Activated CD8-positive, alpha-beta T cell treated with anti-CD3 and anti-CD28 coated beads, Interleukin-2, amount 10 ng/mL, durations not matched to agents 7 days and 5 days (primary cell): ENCODE data around the gene NDUFS8. TPM values are rescaled to one million over a fixed set of nuclear protein-coding genes. Genes with fewer than 3 reads are reported as not detected.

Experiments used
- ATAC-seq: fragments of 150-1000 bp; cut with Tn5 transposase; one replicate; pipeline ENCODE4 v1.10.0; 2021; ENCODE audit warnings: moderate library complexity
- CTCF ChIA-PET: fragments of 350-600 bp; sonication (Branson Sonifier 250); formaldehyde crosslinking; loops from one replicate; lab custom pipeline; 2021; ENCODE audit warnings: antibody characterized with exemption; lab: Charles Lee
- POLR2A ChIA-PET: fragments of 350-600 bp; sonication (Branson Sonifier 250); formaldehyde crosslinking; loops from one replicate; lab custom pipeline; 2021; ENCODE audit warnings: antibody characterized with exemption; lab: Charles Lee
- DNase-seq: peaks from one replicate; pipeline ENCODE4 v3.0.0-alpha.2; 2020
- H3K27ac Mint-ChIP-seq: one replicate; pipeline ENCODE4 v1.8.0; 2021; ENCODE audit warnings: mild to moderate bottlenecking, mixed read lengths
- H3K27me3 Mint-ChIP-seq: one replicate; pipeline ENCODE4 v1.8.0; 2021; ENCODE audit warnings: low read depth, mixed read lengths
- H3K36me3 Mint-ChIP-seq: one replicate; pipeline ENCODE4 v1.8.0; 2021; ENCODE audit warnings: low read depth, mixed read lengths
- H3K4me1 Mint-ChIP-seq: one replicate; pipeline ENCODE4 v1.8.0; 2021; ENCODE audit warnings: low read depth, mixed read lengths
- H3K4me3 Mint-ChIP-seq: one replicate; pipeline ENCODE4 v1.8.0; 2021; ENCODE audit warnings: mild to moderate bottlenecking, mixed read lengths
- H3K9me3 Mint-ChIP-seq: one replicate; pipeline ENCODE4 v1.8.0; 2022; ENCODE audit warnings: mixed read lengths; ENCODE audit not compliant: insufficient read depth
- total RNA-seq, 2 experiments: library from RNA; stranded (reverse); gene quantifications; one replicate each; pipeline ENCODE4 v1.2.3, GENCODE V29; 2021

NDUFS8 gene
- total RNA-seq, 2 experiments from 2014 or later = 146 to 163 TPM

DNA sequence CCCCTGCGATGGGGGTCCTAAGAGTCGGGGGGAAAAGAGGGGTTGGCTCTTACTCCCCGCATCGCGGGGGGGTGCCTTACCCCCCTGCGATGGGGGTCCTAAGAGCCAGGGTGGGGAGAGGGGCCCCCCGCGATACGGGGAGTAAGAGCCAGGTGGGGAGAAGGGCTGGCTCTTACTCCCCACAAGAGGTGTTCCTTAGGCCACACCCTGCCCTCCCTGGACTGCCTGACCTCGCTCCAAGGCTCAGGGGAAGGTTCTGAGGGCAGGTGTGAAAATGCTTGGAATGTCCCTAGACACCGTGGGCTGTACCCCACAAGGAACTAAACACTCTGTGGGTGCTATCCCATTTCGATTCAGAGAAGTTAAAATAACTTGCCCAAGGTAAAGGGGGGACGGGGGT, 34.4 kb upstream of the NDUFS8 start:
- peaks cover 50% of the 10 kb centered on the region for H3K4me1 Mint-ChIP-seq
- no peak for ATAC-seq
- peaks cover 10% of the 10 kb centered on the region for H3K36me3 Mint-ChIP-seq
- CTCF ChIA-PET = no interaction called here
- DNase-seq = no peak
- POLR2A ChIA-PET = no interaction called here
- H3K4me3 Mint-ChIP-seq = no peak overlapping the region
- no peaks in the 10 kb centered on the region for H3K9me3 Mint-ChIP-seq
- H3K27me3 Mint-ChIP-seq = no peaks in the 10 kb centered on the region
- H3K27ac Mint-ChIP-seq = no peak overlapping the region

- ATAC-seq = peak; percentile 50
- H3K27ac Mint-ChIP-seq = peak overlapping the region; percentile 50
Measured at GRCh38 chr11:67996622-67997474, 33.6 kb upstream of the NDUFS8 start.

DNA sequence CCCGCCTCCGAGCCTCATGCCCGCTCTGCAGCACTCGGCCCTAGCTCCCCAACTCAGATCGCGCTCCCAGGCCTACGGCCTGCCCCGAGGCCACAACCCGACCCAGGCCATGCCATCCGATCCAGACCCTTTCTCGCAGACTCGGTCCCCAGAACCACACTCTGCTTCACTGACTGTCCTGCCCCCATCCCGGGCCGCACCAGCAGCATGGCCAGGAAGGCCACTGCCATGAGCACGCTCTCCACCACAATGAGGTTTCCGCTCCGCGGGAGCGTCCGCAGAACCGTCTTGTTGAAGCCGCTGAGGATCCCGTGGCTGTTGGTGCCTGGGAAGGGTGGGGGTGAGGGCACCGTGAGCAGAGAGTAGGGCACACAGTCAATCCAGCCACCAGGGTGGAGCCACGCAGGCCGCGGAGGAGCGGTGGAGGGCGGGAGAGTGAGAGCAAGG, 33.0 kb upstream of the NDUFS8 start:
- Mint-ChIP-seq H3K27ac (peak overlapping the region; percentile 50), H3K27me3 (no peaks in the 10 kb centered on the region), H3K9me3 (no peaks in the 10 kb centered on the region), H3K36me3 (peaks cover 15% of the 10 kb centered on the region), H3K4me1 (peaks cover 52% of the 10 kb centered on the region), H3K4me3 (no peak overlapping the region)
- ChIA-PET POLR2A (no interaction called here), CTCF (no interaction called here)
- ATAC-seq = peak; percentile 24
- no peak for DNase-seq

More at GRCh38 chr11:67996622-67997474, 33.6 kb upstream of the NDUFS8 start:
- H3K9me3 Mint-ChIP-seq = no peaks in the 10 kb centered on the region
- H3K27me3 Mint-ChIP-seq = no peaks in the 10 kb centered on the region
- POLR2A ChIA-PET = no interaction called here
- peaks cover 10% of the 10 kb centered on the region for H3K36me3 Mint-ChIP-seq
- CTCF ChIA-PET = no interaction called here
- peak; percentile 50 for DNase-seq
- H3K4me3 Mint-ChIP-seq = no peak overlapping the region
- H3K4me1 Mint-ChIP-seq = peaks cover 49% of the 10 kb centered on the region

DNA sequence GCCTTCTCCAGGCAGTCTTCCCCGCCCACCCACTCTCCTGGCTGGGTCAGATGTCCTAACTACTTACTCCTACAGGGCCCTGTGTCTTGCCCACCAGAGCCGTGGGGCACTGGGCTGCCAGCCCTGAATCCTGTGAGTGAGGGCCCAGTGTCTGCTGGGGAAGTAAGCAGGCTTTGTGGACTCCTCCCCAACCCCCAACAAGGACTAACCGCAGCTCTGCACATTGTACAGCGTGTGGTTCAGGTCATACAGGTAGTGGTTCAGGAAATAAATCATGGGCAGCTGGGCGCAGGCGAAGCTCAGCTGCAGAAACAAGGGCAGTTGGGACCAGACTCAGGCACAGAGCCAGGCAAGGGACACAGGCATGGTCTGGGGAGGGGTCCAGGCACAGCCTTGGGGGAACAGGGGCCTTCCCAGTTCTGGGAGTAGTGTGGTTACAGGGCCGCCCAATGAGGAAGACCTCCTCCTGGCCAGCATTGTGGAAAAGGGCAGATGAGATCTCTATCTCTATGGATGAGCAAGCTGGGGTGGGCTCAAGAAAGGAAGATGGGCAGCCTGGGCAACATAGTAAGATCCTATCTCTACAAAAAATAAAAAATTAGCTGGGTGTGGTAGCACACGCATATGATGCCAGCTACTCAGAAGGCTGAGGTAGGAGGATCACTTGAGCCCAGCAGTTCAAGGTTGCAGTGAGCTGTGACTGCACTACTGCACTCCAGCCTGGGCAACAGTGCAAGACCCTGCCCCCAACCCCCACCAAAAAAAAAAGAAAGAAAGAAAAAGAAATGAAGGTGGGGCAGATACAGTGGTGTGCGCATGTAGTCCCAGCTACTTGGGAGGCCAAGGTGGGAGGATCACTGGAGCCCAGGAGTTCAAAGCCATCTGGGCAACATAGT, 32.1 kb upstream of the NDUFS8 start:
- H3K27me3 Mint-ChIP-seq = no peaks in the 10 kb centered on the region
- peak overlapping the region; percentile 79 for H3K27ac Mint-ChIP-seq
- no peaks in the 10 kb centered on the region for H3K9me3 Mint-ChIP-seq
- ATAC-seq (peak; percentile 58), DNase-seq (peak; percentile 69)
- H3K4me1 Mint-ChIP-seq = peaks cover 59% of the 10 kb centered on the region
- peaks cover 17% of the 10 kb centered on the region for H3K36me3 Mint-ChIP-seq
- H3K4me3 Mint-ChIP-seq = peak overlapping the region; percentile 32
- ChIA-PET CTCF (interaction anchor here (1.0 to 1.2 kb wide), 2 partner anchors 12 to 17 kb away, joined by 3 to 4 read pairs; no protein-coding TSS in a partner anchor), POLR2A (no interaction called here)

DNA sequence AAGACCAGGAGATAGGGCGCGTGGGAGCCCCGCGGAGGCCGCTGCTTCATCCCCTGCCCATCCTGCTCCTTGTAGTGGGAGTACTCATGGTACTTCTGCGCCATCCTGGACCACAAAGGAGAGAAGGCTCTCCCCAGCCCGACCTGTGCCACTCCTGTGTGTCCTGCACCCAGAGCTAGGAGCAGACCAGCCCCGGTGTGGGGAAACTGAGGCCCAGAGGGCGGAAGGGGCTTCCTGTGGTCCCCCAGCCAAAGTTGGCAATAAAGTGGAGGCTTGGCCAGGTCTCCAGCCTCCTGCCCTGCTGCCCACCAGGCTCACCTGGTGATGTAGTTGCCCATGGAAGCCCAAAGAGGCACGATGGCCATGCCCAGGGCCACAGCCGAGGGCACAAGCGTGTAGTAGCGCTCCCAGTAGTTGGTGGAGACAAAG, 31.3 kb upstream of the NDUFS8 start:
- Mint-ChIP-seq H3K4me1 (peaks cover 57% of the 10 kb centered on the region), H3K27ac (no peak overlapping the region), H3K9me3 (no peaks in the 10 kb centered on the region), H3K36me3 (peaks cover 17% of the 10 kb centered on the region), H3K27me3 (no peaks in the 10 kb centered on the region), H3K4me3 (no peak overlapping the region)
- ChIA-PET CTCF (interaction anchor here (1.0 to 1.2 kb wide), 2 partner anchors 11 to 18 kb away, joined by 3 to 4 read pairs; no protein-coding TSS in a partner anchor), POLR2A (interaction anchor here (1.3 kb wide), 1 partner anchor 36 kb away, joined by 3 read pairs; no protein-coding TSS in a partner anchor)
- DNase-seq = no peak
- no peak for ATAC-seq

DNA sequence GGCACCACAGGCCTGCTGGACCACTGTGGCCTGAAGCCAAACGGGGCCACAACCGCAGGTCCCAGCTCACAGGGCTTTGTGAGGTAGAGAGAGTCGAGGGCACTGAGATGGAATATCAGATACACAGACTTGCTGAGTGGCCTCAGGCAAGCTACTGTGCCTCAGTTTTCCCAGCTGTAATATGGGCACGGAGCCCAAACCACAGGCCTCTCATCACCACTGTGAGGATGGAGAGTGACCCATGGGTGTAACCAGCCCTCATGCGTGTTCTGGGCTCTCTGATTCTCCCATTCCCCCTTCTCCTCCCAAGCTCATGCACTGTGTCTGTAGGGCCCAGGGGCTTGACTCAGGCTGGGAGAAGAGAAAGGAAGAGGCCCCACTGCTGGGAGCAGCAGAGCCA, 30.8 kb upstream of the NDUFS8 start:
- Mint-ChIP-seq H3K27ac (no peak overlapping the region), H3K4me3 (no peak overlapping the region), H3K4me1 (peaks cover 57% of the 10 kb centered on the region), H3K36me3 (peaks cover 17% of the 10 kb centered on the region), H3K9me3 (no peaks in the 10 kb centered on the region), H3K27me3 (no peaks in the 10 kb centered on the region)
- ATAC-seq (no peak), DNase-seq (no peak)
- CTCF ChIA-PET = interaction anchor here (1.2 kb wide), 1 partner anchor 18 kb away, joined by 3 read pairs; no protein-coding TSS in a partner anchor
- POLR2A ChIA-PET = interaction anchor here (1.3 kb wide), 1 partner anchor 36 kb away, joined by 3 read pairs; no protein-coding TSS in a partner anchor

GRCh38 chr11:68002575-68002937, 27.9 kb upstream of the NDUFS8 start:
- Mint-ChIP-seq H3K4me1 (peaks cover 55% of the 10 kb centered on the region), H3K9me3 (no peaks in the 10 kb centered on the region), H3K4me3 (peak overlapping the region; percentile 76), H3K27me3 (no peaks in the 10 kb centered on the region), H3K27ac (peak overlapping the region; percentile 63), H3K36me3 (peaks cover 9% of the 10 kb centered on the region)
- ATAC-seq = no peak
- CTCF ChIA-PET = interaction anchor here (0.6 kb wide), 1 partner anchor 8 kb away, joined by 3 read pairs; no protein-coding TSS in a partner anchor
- no peak for DNase-seq
- POLR2A ChIA-PET = no interaction called here

DNA sequence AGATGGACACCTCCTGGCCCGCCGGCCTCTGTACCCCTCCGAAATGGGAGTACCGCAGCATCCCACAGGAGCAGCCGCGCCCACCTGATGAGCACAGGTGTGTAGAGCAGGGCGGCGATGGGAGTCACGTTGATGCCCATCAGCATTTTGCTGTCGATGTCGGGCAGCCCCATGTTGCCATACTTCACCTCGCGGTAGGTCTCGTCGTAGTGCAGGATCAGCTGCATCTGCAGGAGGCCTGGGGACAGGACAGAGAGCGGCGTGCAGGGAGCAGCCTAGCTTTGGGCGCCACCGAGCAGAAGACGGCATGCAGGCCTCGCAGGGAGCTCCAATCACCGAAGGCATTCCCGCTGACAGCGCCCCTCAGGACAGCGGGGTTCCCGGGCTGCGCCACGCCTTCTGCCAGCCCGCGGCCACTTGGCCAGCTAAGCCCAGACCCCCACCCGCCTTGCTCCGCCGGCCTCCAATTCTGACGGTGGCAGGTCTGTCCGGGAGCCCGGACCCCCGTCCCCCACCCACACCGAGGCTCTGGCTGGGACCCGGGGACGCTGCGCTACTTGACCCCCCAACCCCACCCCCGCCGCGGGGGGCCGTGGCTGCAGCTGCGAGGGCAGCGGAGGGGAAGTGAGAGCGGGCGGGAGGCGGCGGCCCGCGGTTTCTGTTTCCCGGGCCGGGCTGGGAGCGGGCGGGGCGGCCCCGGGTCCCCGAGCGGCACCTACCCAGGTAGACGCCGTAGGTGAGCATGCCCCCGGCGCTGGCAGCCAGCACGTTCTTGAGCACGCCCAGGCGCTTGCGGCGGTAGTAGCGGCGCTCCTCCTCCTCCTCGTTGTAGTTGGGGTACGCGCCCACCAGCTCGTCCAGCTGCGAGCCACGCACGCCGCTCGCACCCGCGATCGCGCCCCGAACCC, 27.3 kb upstream of the NDUFS8 start:
- H3K36me3 Mint-ChIP-seq = peaks cover 9% of the 10 kb centered on the region
- peak overlapping the region; percentile 76 for H3K4me3 Mint-ChIP-seq
- H3K27me3 Mint-ChIP-seq = no peaks in the 10 kb centered on the region
- POLR2A ChIA-PET = no interaction called here
- peak overlapping the region; percentile 63 for H3K27ac Mint-ChIP-seq
- ATAC-seq (peak; percentile 70), DNase-seq (peak; percentile 62)
- H3K9me3 Mint-ChIP-seq = no peaks in the 10 kb centered on the region
- CTCF ChIA-PET = interaction anchor here (0.6 kb wide), 1 partner anchor 9 kb away, joined by 3 read pairs; no protein-coding TSS in a partner anchor
- H3K4me1 Mint-ChIP-seq = peaks cover 49% of the 10 kb centered on the region

DNA sequence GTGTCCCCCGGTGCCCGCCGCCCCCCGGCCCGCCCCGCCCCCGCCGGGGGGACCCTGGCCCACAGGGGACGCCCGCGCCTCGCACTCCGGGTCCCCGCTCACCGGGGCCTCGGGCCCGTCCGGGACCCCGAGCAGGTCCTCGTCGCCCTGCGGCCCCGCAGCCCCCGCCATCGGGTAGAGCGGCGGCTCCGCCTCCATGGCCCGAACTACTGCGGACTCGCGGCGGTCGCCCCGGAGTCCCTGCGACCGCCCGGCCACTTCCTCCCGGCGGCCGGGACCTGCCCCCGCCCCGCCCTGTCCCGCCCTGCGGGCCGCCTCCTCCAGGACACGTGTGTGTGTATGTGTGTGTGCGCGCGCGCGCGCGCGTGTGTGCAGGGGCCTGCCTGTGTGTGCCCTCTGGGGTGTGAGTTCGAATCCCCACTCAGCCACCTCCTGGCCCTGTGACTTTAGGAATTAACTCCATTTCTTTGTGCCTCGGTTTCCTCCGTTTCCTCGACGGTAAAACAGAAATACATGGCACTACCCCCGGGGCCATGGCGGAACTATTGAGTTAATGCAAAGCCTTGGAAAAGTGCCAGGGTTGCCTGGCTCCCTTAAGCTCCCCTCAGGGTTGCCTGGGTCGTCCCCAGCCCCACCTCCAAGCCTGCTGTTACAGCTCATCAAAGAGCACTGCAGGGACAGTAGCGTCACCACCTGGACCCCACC, 26.5 kb upstream of the NDUFS8 start, which contains the start of gene UNC93B1:
Gene UNC93B1 (minus strand): TSS at position 252 of the 705 bp plus-strand sequence. CDS start 54 bp downstream, at position 198.
- Mint-ChIP-seq H3K36me3 (peaks cover 7% of the 10 kb centered on the region), H3K4me1 (peaks cover 44% of the 10 kb centered on the region), H3K4me3 (peak within 1 kb of the TSS; percentile 84), H3K27ac (peak within 1 kb of the TSS; percentile 84), H3K9me3 (no peaks in the 10 kb centered on the region), H3K27me3 (no peaks in the 10 kb centered on the region)
- POLR2A ChIA-PET = no interaction called here
- CTCF ChIA-PET = no interaction called here
- peak; percentile 92 for DNase-seq
- ATAC-seq = peak; percentile 92

DNA sequence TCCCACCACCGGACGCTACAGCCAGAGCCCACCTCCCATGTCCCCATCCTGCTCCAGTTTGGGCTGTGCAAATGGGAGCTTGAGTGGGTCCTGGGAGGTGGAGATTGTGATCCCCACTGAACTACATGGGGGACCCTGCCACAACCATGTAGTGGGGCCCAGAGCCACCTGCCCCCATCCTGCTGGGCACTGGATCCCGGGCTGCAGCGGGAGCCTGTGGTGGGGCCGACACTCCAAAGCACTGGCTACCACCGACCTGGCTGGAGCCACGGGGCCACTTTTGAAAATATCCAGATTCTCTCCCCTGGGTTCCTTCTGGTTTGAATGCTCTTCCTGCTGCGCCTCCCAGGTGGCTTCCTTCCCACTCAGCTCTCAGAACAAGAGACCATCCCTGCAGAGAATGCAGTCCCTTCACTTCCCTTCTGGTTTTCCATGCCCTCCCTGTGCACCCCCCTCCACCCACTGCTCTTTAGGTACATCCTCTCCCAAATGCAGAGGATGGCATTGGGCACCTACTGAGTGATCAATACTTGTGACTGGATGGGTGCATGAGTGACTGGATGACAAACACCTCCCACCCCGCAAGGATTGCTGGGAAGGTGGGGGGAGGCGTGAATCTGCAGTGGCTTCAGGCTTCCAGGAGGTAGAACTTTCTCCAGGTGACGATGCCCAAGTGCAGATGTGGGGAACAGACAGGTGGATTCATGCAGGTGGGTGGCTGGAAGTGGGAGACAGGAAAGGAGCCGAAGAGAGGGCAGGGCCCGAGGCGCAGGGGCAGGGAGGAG, 25.7 kb upstream of the NDUFS8 start:
- ChIA-PET CTCF (no interaction called here), POLR2A (no interaction called here)
- DNase-seq (no peak), ATAC-seq (no peak)
- H3K27ac Mint-ChIP-seq = peak overlapping the region; percentile 84
- H3K27me3 Mint-ChIP-seq = no peaks in the 10 kb centered on the region
- H3K4me1 Mint-ChIP-seq = peaks cover 45% of the 10 kb centered on the region
- H3K9me3 Mint-ChIP-seq = no peaks in the 10 kb centered on the region
- peak overlapping the region; percentile 84 for H3K4me3 Mint-ChIP-seq
- H3K36me3 Mint-ChIP-seq = peaks cover 7% of the 10 kb centered on the region
